ENCODE measurements around the gene MCOLN2.

The MCOLN2 gene

GRCh38 chr1:84899969-84900368 is 96.9 kb downstream of the MCOLN2 start:
- no peak for DNase-seq (ENCODE audit: low read depth)
- no peak for TF ChIP-seq CTCF (conservative IDR thresholded peaks at IDR 0.05; ENCODE audit: low read depth, low read length)
- H3K4me3 ChIP-seq (ENCODE audit: low read length) = no peak overlapping the region

GRCh38 chr1:84896279-84896678 is 100.6 kb downstream of the MCOLN2 start:
- no peak overlapping the region for H3K4me3 ChIP-seq (ENCODE audit: low read length)
- no peak for DNase-seq (ENCODE audit: low read depth)
- no peak for TF ChIP-seq CTCF (conservative IDR thresholded peaks at IDR 0.05; ENCODE audit: low read depth, low read length)

GRCh38 chr1:84892705-84893618 is 104.0 kb downstream of the MCOLN2 start, which contains the start of gene LPAR3:
LPAR3 (minus strand) TSS chr1:84893206; CDS start chr1:84866120, 27,086 bp downstream.
- H3K4me3 ChIP-seq (ENCODE audit: low read length) = peak within 1 kb of the TSS; percentile 48
- DNase-seq (ENCODE audit: low read depth) = no peak
- TF ChIP-seq CTCF (conservative IDR thresholded peaks at IDR 0.05; ENCODE audit: low read depth, low read length) = no peak

GRCh38 chr1:84890566-84890965 is 106.3 kb downstream of the MCOLN2 start:
- H3K4me3 ChIP-seq (ENCODE audit: low read length) = no peak overlapping the region
- no peak for DNase-seq (ENCODE audit: low read depth)
- TF ChIP-seq CTCF (conservative IDR thresholded peaks at IDR 0.05; ENCODE audit: low read depth, low read length) = no peak

- no peak for TF ChIP-seq CTCF (conservative IDR thresholded peaks at IDR 0.05; ENCODE audit: low read depth, low read length)
- no peak for DNase-seq (ENCODE audit: low read depth)
These were observed 107.5 kb downstream of the MCOLN2 start for GRCh38 chr1:84889437-84889836.

GRCh38 chr1:84888753-84889152 is 108.2 kb downstream of the MCOLN2 start:
- DNase-seq (ENCODE audit: low read depth) = no peak
- TF ChIP-seq CTCF (conservative IDR thresholded peaks at IDR 0.05; ENCODE audit: low read depth, low read length) = no peak

More at GRCh38 chr1:84889437-84889836, 107.5 kb downstream of the MCOLN2 start:
- H3K4me3 ChIP-seq (ENCODE audit: low read length) = no peak overlapping the region

More at GRCh38 chr1:84888753-84889152, 108.2 kb downstream of the MCOLN2 start:
- no peak overlapping the region for H3K4me3 ChIP-seq (ENCODE audit: low read length)

Data from retinal pigment epithelial cell (primary cell).